ENCODE data around the gene CDC6.

- TF ChIP-seq POLR2A (IDR thresholded peaks at IDR 0.05; ENCODE audit: low read depth, low read length) (no peak), POLR2AphosphoS5 (IDR thresholded peaks at IDR 0.05; ENCODE audit: low read depth, low read length) (no peak)
Observed at GRCh38 chr17:40286473-40286872, 1.2 kb upstream of the CDC6 start.
